GM19372 (cell line): ENCODE results near the gene ITGB4.

Experiments used
- ATAC-seq: cut with Tn5 transposase; IDR thresholded peaks from one replicate; pipeline ENCODE4 v1.9.1; 2021; ENCODE audit warnings: mild to moderate bottlenecking, low read depth, moderate library complexity; ENCODE audit not compliant: unreplicated experiment

The ITGB4 gene

DNA sequence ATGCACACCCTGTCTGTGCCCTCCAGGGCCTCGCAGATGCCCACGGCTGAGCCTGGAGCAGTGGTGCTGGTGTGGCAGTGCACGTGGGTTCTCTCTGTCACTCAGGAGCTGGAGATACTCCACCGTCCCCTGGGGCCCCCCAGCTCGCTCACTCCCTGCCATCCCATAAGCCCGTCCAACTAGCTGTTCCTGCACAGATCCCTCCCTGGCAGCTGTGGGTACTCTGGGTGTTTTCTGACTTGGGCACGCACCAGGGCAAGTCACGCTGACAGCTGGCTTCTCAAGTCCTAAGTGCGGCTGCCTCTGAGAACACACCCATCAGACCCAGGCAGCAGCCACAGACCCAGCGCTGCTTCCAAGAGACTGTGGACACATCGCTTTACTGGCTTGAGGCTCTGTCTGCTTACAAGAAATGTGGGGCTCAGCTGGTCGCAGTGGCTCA, 25.4 kb upstream of the ITGB4 start:
- ATAC-seq, result no peak

DNA sequence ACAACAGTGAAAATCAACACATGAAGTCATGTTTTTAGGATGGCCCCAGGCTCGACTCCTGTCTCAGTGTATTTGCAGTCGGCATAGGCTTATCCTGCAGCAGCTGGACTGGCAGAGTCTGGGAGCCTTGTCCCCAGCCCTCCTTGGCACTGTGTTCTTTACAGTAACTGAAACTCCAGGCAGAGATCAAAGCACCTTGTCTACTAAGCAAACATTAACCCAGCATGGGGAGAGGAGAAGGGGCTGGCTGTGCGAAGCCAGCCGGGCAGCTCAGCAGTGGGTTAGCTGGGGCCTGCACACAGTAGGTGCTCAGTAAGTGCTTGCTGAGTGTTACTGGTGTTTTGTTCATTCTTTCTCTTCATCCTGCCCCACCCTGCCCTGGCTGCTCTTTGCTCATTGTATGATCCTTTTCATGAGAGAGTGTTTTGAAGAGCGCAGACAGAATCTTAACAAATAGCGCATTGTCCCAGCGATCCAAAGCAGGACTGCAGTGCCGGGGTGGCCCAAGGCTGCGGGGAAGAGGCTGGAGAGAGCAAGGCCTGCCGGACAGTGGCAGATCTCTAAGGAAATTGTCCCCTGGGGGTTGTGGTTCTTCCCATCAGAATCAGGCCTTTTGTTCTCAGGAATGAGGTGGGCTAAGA, 23.5 kb upstream of the ITGB4 start:
- ATAC-seq, result no peak

DNA sequence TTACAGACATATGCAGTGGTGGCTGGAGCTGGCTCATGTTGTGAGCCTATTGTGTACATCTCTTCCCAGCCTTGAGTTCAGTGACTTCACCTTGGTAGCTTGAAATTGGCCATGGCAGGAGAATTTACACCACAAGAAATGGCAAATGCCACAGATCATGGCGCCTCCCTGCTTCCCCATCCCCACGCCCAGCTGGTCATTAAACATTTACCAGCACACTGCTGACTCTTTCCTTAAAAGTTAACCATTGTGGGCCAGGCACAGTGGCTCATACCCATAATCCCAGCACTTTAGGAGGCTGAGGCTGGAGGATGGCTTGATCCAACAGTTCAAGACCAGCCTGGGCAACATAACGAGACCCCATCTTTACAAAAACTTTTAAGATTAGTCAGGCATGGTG, 22.6 kb upstream of the ITGB4 start:
- ATAC-seq, result no peak

DNA sequence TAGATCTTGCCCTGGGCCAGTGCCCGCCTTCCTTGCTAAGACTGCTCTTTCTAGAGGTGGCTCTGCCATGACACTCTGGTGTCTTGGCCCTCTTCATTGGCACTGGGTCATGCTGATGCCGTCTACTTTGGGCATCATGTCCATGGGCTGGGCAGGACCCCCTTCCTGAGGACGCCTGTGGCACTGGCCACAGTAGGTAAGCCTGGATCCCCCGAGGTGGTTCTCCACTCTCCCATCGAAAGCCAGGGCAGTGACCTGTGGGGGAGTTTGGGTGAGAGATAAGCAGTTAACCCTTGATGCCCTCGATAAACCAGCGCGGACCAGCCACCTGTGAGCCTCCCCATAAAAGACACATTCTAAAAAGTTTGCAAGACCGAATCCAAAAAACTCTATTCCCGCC, 20.0 kb upstream of the ITGB4 start:
- ATAC-seq, result no peak

DNA sequence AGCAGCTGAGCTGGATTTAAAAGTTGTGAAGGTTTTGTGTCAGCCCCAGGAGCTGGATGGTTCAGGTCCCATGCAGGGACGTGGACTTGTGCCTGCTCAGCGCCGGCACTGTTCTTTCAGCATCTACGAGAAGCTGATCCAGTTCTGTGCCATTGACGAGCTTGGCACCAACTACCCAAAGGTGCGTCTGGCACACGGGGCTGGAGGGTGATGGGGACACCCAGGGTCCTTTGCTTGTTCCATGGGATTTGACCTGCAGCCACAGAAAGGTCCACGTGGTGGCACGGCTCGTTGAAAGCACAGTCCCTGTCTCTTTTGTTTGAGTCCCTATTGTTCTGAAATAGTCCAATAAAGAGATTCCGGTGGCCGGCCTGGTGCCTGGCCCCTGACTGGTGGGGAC, 18.1 kb upstream of the ITGB4 start:
- ATAC-seq, result no peak

DNA sequence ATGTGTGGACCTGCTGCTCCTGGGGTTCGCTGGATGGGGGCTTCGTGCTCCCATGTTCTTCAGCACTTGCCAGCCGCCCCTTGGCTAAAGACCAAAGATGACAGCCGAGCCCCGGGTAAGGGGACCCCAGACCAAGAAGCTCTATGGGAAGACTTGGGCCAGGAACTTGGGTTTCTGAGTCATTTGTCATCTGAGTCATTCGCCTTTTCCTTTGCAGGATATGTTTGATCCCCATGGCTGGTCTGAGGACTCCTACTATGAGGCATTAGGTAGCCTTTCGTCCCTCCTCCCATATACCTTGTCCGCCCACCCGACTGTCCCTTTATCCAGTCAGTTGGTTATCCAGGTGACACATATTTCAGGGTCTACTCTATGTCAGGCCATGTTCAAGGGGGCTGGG, 17.7 kb upstream of the ITGB4 start:
- no peak for ATAC-seq

DNA sequence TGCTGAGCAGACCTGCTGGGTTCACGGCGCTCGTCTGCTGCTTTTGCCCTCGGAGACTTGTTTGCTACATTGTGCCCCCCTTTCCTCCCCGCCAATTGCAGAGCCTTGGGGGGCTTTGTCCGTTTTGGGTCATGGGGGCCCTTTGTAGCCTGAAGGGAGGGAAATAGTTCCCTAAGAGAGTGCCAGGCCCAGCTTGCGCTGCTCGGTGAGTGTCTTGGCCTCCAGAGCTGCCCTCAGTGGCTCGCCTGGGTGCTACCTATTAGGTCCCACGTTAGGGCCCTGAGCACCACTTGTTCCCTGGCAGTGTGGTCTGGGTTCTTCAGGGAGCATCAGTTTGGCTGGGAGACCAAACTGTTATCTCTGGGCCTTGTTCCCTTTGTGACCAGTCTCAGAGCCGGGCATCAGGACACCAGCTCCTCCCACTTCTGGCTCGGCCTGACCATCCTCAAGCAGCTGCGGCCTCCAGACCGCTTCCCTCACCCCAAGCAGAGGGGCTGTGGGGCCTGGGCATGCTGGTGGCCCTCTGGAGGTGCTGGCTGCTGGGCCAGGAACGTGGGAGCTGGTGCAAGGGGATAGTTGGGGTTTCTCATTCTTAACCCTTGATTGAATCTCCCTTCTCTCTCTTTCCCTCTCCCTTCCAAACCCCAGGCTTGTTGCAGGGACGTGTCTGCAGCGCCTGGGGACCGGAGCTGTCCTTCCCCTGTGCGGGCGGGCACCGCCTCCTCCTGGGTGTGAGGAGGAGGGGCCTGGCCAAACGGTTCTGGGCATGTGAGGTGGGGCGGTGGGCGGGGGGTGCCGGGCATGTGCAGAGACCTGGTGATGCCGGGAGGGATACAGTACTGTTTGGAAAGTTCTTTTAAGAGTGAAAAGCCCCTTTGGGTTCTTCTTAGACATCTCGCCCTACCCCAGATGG, 16.0 kb upstream of the ITGB4 start:
- ATAC-seq, result no peak

DNA sequence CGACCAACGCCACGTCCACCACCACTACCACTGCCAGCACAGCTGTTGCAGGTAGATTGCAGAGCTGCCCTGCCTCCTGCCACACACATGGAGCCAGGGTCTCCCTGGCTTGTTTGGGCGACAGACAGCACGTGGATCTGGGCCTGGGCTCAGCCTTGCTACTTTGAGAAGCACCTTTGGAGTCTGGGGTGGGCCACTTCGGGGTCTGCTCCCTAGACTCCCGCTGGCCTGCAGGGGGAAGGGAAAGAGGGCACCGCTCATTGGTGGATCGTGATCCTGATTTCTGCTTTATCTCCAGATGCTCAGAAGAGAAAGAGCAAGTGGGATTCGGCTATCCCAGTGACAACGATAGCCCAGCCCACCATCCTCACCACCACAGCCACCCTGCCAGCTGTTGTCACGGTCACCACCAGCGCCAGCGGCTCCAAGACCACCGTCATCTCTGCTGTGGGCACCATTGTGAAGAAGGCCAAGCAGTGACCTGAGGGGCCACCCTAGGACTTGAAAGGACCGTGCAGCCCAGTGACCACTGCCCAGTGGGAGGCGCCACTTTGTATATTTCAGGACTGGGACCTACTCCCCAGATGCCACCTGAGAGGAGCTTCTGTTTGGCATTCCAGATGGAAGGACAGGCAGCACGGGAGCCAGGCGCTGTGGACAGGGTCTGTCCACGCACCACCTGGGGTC, 15.1 kb upstream of the ITGB4 start:
- ATAC-seq, result no peak

DNA sequence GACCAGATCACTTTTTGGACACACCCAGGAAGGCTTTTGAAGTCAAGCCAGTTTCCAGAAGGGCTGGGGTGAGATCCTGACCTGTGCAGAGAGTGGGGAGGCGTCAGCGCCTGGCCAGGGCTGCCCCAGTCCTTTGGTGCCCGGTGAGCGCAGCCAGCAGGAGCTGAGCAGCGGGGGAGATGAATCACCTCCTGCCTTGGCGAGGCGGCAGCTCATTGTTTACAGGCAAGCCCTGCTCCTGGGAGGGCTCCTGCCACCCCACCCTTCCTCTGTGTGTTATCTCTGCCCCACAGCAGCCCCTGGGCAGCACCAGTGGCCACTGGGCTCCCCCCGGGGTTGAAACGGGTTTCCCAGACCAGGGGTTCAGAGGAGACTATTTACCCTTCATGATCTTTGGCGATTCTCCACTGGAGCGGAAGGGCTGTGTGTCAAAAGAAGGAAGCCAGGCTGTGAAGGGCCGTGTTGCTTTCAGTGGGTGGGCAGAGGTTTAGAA, 14.1 kb upstream of the ITGB4 start:
- ATAC-seq, result no peak

DNA sequence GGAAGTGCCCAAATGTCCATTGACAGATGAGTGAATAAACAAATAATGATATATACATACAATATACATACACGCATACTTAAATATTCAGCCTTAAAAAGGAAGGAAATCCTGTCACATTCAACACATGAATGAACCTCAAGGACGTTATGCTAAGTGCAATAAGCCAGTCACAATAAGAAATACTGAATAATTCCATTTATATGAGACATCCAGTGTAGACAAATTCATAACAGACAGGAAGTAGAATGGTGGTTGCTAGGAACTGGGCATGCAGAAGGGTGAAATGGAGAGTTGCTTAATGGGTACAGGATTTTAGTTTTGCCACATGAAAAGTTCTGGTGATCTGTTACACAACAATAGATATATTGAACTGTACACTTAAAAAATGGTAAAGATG, 8.8 kb upstream of the ITGB4 start:
- ATAC-seq, result no peak

DNA sequence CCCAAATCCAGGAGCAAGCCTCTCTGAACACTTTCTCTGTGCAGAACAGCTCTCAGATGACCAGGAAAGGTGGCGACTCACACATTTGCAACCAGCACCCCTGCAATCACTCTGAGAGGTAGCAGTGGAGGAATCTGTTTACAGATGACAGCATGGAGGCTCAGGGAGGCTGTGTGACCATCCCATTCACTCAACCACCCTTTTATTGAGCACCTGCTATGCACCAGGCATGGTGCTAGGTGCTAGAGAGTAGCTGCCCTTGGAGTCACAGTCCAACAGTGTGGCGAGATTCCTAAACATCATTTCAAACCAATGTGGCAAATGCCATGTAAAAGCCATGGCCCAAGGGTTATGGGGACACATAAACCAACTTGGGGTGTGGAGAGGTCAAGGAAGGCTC, 1.5 kb upstream of the ITGB4 start:
- ATAC-seq, result no peak

DNA sequence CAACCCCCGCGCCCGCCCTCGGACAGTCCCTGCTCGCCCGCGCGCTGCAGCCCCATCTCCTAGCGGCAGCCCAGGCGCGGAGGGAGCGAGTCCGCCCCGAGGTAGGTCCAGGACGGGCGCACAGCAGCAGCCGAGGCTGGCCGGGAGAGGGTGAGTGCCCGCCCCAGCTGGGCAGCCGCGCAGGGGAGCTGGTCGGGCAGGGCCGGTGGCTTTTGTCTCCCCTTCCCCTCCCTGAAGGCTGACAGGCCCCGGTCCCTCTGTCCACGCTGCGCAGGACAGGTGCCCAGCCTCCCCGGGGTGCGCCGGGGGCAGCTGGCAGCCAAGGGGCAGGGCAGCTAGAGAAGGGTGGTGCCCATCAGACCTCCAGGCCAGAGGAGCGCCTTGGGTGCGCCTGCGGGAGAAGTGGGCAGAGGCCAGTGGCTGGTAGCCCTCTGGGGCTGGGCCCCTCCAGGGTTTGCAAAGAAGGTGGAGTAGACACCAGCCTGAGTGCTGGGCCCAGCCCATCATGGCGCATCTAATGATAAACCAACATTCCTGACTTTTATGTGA, 278 bp downstream of the ITGB4 start:
- ATAC-seq, result no peak

DNA sequence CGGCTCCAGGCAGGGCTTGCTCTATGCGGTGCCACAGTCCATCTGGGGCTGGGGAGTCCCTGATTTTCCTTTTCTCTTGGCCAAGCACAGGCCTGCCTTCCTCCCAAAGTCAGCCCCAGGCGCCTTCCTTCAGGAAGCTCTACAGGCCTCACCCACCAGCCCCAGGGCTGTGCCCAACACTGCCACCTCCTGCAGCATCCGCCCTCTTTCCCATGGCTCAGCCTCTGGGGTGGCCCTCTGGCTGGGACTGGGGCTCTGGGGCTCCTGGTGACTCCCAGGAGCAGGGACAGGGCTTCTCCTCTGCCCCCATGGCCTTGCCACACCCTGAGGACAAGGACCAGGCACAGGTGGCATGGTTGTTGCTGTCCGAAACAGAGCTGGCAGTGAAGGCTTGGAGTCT, 817 bp downstream of the ITGB4 start:
- no peak for ATAC-seq

DNA sequence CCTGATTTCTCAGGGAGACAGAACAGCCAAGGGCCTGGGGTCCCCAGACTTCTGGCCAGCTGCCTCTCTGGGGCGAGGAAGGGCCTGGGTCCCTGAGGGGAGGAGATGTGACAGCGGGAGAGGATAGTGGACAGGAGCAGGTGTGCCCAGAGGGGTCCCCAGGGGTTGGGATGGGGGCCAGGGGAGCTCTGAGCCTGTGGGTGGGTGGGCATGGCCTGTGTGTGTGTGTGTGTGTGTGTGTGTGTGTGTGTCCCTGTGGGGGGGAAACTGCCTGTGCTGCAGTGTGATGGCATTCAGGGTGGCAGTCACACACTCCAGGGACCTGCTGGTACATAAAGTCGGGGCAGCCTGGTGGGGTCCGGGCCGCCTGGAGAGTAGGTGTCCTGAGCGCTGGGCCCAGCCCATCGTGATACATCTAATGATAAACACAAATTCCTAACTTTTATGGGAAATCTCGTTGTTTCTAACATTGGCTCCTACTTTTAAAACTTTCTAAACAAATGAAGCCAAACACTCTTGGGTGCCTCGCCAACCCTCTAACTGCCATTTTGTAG, 1.4 kb downstream of the ITGB4 start:
- ATAC-seq, result no peak

DNA sequence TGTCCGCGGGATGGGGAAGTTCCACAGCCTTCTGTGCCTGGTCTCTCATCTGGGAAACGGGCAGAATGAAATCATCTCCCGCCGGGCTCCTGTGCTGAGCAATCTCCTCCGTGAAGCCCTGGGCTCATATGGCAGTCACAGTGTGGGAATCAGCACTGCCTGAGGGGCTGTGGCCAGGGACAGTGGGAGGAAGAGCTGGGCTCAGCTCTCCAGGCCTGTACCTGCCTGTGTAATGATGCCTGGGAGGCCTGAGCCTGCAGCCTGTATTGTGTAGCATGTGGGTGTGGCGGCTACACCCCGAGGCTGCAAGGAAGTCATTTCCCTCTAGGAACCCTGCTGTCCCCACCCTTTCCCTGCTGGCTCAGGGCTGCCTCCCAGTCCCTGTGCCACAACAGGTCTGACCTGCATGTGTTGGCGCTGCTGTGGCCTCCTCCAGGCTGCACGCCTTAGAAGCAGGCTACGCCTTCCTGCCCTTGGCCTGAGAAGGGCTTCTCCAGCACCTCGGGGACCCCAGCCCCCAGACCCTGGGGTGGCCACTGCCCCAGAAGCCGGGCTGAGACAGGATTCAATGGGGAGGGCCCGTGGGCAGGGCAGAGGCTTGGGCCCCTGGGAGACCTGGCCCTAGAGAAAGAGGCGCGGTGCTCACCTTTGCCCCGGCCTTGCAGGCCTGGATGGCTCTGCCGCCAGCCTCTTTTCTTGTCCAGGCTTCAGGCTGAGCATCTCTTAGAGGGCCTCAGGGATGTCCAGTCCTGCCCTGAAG, 2.1 kb downstream of the ITGB4 start:
- ATAC-seq, result no peak

DNA sequence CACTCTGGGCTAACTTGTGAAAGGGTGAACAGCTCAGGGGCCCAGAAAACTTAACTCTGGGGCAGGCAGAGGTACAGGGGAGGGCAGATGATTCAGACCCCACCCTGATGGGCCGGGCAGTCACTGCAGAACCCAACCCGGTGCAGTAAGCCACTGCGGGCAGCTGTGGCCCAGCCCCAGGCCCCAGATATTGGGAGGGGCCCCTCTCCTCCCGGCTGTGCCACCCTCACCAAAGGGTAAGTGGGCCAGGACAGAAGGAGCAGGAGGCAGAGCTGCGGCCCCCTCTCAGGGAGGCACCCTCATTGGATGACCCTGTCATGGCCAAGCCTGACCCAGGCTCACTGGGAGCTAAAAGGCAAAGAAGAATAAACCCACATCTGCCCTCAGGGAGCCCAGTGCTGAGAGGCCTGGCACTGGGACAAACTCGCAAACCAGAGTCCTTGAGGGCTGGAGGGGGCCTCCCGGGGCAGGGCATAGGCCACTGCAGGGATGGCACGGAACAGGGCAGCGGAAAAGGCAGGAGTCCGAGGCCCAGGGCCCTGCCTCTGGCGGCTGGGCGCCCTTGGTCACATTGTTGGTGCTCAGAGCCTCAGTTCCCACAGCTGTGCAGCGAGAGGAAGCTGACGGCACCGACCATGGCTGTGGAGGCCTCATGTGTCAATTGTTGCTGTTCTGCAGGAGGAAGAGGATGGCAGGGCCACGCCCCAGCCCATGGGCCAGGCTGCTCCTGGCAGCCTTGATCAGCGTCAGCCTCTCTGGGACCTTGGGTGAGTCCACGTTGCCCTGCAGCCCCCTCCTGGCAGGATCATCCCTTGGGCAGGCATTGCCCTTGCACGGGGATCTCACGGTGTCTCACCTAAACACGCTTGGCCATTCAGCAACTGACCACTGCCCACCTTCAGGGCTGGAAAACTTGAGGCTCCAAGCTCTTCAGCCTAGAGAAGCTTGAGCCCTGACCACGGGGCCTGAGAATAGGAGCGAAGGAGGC, 3.1 kb downstream of the ITGB4 start:
- no peak for ATAC-seq

DNA sequence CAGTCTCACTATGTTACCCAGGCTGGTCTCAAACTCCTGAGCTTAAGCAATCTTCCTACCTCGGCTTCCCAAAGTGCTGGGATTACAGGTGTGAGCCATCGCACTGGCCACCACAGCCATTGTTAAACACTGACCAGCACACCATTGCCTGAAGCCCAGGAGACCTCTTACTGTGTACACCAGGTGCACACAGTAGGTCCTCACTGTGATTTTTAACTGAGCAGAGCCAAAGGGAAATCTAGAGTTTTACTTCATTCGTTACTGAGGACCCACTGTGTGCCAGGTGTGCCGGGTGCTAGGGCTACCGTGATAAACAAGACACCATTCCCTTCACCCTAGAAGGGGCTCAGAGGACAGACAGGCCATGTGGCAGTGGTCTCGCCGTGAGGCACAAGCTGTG, 4.2 kb downstream of the ITGB4 start:
- ATAC-seq, result no peak

DNA sequence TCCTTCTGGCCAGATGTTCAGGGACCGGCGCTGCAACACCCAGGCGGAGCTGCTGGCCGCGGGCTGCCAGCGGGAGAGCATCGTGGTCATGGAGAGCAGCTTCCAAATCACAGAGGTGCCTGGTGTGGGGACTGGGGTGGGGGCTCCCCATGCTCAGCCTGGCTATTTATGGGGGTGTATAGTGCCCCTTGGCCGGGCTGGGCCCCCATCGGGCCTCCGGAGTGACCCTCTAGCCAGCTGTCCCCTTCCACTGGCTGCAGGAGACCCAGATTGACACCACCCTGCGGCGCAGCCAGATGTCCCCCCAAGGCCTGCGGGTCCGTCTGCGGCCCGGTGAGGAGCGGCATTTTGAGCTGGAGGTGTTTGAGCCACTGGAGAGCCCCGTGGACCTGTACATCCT, 6.1 kb downstream of the ITGB4 start:
- ATAC-seq, result no peak

DNA sequence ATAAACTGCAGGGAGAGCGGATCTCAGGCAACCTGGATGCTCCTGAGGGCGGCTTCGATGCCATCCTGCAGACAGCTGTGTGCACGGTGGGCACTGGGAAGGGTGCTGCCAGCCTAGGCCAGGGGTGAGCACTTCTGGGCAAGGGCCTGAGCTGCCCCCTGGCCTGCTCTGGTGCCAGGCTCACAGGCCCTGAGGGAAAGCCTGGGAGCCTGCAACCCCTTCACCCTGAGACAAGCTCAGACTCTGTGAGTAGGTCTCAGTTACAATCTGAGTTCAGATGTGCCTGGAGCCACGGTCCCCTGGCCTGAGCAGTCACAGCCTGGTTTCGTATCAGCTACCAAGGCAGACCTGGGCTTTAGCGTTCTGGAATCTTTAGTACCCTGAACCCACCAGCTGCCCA, 8.1 kb downstream of the ITGB4 start:
- no peak for ATAC-seq
